Occipital lobe (tissue), 2 donors: Measurements from ENCODE around the gene SORCS2. TPM values are rescaled to one million over a fixed set of nuclear protein-coding genes. Genes with fewer than 3 reads are reported as not detected.

Experiments used
- DNase-seq: peaks from one replicate; lab custom pipeline; 2025; lab: John Stamatoyannopoulos, UW
- total RNA-seq: library from RNA; depleted of rRNA; stranded (reverse); fragments of >200 nt; gene quantifications from one replicate; pipeline ENCODE4 v1.2.3, GENCODE V29; 2014

SORCS2 gene
- total RNA-seq, 1 donor from 2014 or later: 4.1 TPM

DNA sequence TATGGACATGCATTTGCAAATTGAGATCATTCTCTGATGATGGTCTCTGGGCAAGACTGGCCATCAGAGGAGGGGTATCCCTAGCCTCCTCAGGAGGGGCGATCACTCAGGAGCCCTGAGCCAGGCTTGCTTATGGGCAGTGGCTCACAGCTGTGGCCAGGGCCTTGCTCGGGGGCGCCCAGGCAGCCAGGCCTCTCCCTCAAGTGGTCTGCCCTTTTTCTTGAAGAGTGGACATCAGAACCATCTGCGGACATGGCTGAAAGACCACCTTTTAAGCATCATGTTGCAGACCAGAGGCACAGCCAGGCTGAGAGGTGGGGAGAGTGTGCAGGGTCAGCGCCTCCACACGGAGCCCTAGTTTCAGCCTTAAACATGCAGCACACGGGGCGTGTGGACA is 349.1 kb downstream of the SORCS2 start:
- DNase-seq: no peak

DNA sequence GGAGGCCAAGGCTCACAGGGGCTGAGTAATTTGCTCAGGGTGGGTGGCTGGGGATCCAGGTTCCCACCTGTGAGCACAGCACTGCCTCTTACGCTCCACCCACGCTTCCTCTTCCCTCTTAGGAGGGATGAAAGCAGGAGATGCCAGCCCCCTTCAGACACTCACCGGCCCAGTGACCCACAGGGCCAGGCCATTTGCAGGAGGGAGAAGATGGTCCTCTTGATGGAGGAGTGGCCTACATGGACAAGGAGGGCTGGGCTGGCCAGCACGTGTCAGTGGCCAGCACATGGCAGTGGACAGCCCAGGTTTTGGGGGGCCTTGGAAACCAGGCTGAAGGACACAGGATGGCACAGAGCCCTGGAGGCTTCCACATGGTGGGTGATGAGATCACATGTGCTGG is 350.4 kb downstream of the SORCS2 start:
- DNase-seq: no peak

DNA sequence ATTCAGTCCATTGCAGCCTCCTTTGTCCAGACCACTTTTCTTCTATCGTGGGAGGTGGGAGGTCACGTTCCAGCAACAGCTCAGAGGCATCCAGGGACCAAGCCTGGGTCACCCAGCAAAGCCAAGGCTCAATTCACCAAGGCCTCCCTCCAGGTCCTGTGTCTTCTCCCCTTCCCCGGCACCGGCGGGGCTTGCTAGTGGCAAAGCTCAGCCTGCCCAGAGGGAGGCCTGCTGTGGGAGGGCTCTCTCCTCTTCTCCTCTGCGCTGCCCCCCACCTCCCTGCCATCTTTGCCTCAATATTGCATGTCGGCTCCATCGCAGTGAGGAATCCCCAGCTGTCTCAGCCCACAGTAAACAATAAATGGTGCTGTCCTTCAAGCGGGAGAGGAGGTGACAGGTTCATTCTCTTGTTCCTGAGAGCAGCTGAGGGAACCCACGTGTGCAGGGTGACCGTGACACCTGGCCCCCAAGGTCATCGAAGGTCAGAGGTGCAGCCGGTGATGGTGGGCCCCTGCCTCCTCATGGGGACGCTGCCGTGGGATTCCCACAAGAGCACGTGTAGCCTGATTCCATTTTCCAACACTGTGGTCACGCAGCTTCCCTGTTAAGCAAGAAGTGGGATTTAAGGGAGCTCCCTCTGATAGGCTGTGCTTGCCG is 353.9 kb downstream of the SORCS2 start:
- no peak for DNase-seq

DNA sequence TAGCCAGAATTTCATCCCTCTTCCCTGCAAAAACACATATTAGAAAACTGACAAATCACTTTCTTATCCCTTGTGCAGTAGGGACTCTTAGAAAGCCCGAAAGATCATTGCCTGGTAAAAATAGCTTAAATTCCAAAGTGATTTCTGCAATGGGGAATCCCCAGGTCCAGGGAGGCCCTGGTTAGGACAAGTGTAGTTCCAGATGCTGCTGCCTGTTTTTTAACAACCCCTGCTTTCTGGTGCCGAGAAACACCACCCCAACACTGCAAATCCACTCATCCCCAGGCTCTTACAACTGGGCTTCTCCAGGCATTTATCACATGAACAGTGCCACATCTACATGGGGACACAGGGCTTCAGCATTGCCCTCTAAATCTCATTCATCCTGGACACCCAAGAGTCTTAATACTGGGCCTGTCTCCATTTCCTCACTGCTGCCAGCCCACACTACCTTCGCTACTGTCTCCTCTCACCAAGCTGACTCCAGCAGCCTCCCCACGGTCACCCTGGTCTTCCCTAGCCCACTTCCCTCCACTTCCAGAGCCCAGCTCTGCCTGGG is 354.6 kb downstream of the SORCS2 start:
- no peak for DNase-seq

DNA sequence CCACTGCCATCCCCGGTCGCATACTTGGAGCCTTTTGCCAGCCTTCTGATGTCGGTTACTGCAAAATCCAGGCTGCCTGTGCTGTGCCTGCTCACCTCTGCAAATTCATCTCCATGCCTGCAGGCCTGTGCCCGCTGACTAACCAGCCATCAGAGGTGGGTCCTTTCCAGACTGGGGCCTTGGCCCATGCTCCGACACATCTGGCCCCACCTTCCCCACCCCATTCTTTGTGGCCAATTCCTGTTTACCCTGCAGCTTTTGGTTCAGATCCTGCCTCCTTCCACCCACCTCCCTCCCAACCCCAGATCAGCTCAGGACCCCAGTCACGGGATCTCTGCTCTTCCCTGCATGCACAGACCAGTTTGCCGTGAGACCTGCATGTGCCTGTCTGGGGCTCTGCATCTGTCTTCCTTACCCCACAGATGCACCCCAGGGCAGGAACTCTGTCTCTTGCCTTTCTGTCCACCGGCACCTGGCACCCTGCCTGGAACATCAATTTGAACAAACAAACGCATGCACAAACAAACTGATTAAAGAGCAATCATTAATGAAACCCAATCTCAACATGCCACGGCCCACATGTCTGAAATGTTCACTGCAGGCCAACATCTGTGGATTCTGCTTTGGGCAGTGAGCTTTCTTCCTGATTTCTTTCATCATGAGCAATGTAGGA is 355.2 kb downstream of the SORCS2 start:
- no peak for DNase-seq

DNA sequence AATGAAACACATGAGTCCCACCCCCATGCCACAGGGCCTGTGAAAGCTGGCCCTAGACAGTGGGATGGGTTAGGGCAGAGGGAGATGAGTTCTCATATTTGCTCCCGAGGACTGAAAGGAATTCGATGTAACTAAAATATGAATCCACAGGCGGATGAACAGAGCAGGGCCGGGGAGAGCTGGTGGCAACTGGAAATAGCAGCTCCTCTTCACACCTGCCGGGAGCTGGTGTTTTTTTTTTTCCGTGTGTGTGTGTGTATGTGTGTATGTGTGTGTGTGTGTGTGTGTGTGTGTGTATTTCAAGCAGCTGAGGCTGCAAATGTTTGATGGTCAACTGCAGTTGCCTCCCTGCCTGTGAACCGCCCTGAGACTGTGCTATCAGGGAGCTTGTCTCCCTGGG is 357.5 kb downstream of the SORCS2 start:
- no peak for DNase-seq

DNA sequence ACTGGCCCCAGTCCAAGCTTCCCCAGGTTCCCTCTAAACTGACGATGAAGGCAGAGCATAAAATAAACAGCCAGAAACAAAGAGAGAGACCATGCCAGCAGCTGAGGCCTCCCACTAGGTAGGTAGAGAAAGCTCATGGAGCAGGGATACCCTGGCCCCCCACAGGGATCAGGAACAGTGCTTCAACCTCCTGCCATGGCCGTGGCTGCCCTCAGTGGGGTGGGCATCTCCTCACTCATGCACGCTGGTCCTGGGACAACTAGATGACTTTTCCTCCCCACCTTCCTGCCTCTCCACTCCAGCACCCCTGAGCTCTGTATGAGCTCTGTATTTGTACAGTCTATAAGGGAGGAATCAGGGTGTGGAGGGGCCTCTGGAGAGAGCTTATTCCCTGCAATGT is 360.1 kb downstream of the SORCS2 start:
- no peak for DNase-seq

DNA sequence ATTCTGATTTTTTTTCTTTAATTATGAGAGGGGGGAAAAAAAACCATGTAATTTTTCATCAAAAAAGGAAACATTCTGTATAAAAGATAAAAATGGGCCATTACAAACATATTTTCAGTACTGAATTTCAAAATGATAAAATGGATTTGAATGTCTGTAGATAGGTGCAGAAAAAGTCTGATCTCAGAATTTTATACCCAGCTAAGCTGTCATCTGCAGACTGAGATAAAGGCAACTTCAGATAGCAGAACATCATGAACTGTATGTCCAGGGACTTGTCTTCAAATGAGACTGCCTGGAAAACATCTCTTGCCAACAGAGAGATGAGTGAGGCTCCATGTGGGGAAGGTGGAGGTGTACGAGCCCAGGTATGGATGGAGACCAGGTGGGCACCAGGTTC is 360.9 kb downstream of the SORCS2 start:
- DNase-seq: no peak

DNA sequence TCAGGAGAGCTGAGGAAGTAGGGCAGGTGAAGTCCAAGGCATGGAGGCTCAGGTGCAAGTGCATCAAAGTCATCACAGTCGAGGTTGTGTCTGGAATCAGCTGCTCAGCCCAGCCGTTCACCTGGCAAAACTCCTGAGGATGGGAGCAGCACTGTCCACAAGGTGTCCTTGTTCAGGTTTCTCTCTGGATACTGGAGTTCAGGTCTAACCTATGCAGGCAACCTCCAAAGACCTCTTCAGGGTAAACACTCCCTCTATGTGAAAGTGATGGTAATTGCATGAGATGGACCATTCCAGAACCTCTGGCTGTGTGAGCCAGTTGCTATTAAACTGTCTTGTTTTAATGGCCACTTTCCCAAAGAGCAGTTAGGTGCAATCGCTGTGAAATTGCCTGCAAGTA is 362.6 kb downstream of the SORCS2 start:
- DNase-seq: no peak

DNA sequence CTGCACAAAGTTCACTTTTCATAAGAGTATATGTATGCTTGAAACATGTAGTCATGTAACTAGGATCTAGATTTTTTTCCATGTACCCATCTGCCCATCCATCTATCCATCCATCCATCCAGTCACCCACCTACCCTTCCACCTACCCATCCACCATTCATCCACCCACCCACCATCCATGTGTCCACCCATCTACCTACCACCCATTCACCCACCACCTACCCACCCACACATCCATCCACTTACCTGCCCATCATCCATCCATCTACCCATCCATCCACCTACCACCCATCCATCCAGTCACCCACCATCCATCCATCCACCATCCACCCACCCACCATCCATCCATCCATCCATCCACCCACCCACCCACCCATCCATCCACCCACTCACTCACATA is 364.2 kb downstream of the SORCS2 start:
- no peak for DNase-seq

DNA sequence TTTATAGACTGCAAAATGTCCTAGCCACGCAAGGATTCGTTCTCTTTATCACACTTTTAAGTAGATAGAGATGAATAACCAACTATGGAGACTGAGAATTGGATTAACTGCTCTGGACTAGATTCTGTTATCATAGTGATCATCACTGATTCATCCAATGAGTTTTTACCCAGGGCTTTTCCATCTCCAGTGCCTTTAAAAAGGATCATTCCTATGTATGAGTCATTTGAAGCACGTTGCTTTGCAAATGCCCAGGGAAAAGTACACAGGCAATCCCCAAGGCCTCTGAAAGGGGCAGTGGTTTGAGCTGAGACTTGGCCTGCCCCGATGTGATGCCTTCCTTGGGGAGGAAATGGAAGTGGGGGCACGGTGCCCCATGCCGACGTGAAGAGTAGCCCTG is 365.1 kb downstream of the SORCS2 start:
- DNase-seq: no peak

DNA sequence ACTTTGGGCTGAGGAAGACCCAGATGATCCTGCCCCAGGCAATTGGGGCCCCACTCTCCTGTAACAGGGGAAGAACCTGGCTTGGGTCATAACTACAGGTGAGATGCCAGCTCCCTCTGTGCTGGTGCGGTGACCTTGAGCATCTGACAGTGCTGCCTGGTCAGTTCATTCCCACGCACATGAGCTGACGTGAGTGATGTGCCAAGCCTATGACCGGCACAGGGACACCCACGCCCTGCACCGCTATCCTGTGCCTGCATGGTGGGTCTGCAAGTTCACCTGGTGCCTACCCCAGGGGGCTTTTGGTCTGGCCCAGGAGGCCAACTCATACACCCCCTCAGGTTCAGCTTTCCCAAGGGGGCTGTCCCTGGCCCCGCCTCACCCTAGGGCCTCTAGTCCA is 366.1 kb downstream of the SORCS2 start:
- no peak for DNase-seq

DNA sequence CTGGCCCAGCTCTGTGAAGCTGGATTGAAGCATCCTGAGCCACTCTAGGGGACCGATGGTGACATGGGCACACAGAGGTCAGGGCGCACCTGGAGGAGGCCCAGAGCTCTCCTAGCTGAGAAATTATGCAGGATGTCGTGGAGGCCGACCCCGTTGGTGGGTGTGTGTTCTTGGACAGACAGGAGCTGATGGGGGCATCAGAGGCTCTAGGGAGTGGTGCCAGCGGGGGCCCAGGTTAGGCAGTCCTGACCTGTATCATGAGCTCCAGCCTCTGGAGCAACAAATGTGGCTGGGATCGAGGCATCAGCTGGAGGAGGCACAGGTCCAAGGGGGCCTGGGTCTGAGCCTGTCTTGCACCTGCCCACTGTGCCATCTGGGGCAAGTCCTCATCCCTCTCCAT is 367.0 kb downstream of the SORCS2 start:
- no peak for DNase-seq

DNA sequence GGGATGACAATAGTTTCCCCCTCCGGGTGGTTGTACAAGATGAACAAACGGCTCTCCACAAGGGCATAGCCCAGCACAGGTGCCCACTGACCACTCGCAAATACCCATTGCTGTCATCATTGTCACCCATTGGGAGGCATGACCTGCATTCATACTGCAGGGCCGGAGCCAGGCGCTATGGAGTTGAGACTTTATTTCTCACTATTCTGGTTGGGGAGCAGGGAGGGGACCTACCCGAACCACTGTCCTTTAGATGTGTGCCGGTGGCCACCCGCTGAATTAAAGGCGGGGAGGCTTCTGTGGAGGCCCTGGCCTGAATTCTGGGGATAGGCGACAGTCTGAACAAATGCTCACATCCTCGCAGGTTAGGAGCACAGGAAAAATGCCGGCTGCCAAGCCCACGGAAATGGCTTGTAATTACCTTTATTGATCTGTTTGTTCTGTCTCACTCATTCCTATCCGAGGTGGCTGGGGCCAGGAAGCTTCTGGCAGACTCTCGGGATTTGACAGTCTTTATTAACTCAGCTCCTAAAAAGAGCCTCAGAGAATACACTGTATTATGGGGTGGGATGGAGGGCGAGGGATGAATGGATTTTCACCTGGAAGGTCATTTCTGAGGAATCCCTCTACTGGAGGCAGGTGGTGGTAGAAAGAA is 367.5 kb downstream of the SORCS2 start:
- no peak for DNase-seq

DNA sequence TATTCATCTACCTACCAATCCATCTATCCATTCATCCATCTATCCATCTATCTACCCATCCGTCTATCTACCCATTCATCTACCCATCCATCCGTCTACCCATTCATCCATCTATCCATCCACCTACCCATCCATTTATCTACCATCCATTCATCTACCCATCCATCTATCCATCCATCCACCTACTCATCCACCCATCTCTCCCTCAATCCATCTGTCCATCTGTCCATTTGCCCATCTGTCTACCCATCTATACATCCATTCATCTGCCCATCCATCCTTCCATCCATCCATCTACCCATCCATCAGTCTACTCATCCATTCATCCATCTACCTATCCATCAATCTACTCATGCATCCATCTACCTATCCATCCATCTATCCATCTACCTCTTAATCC is 369.2 kb downstream of the SORCS2 start:
- no peak for DNase-seq

DNA sequence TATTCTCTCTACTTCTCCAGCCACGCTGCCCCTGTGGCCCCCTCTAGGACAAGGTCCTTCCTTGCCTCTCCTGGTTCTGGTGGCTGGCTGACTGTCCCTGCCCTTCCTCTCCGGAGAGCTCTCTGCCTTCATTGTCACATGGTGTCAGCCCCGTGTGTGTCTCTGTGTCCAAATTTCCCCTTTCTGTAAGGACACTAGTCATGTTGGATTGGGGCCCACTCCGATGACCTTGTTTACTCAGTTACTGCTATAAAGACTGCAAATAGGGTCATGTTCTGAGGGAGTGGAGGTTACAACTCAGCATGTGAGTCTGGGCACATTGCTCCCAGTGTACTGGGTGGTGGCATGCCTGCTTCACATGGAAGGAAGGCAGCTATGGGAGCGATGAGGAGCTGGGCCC is 371.9 kb downstream of the SORCS2 start:
- no peak for DNase-seq

DNA sequence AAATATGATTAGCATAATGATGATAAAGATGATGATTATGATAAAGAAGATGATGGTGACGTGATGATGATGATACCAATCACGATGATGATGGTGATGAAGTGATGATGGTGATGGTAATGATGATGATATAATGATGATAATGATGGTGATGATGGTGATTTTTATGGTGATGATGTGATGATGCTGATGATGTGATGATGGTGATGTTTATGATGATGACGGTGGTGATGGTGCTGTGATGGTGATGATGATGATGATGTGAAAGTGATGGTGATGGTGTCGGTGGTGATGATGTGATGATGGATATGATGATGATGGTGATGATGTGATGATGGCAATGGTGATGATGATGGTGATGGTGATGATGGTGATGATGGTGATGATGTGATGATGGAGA is 373.1 kb downstream of the SORCS2 start:
- no peak for DNase-seq

DNA sequence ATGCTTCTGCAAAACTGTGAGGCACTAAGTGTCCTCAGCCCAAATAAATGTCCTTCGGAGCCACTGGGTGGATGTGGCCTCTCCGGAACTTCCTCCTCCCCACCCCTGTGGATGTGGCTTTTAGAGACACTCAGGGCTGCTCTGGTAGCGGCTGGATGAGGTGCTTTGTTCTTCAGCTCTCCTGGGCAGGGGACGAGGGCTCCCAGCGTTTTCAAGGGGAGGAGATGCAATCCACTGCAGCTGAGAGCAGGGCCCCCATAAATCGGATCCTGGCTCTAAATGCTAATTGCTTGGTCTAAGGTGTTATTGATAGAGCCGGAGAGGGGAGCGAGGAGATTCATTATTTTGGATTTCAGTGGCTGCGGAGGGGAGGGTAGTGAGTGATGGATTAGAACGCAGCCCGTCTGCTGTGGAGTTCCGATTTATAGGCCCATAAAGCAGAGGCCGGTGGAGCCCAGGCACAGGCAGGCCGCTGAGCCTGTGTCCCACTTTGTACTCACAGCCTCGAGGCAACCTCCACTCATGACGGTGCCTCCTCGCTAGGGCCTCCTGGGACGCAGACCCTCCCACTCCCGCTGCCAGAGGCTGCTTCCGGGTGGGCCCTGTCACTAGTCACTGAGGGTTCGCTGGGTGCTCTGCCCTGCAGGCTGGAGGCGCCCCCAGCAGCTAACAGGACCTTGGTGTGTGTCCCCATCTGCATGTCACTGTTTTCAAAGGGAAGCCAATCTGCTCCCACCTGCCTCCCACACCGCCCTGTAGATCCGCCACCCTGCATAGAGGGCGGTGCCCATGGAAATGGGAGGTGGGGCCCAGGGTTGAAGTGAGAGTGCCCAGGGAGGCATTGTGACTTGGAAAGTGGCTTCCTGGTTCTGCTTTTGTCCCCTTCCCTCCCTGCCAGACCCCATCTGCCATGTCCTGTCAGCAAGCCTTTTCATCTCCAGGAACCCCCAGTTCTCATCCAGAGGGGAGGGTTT is 377.8 kb downstream of the SORCS2 start:
- no peak for DNase-seq

DNA sequence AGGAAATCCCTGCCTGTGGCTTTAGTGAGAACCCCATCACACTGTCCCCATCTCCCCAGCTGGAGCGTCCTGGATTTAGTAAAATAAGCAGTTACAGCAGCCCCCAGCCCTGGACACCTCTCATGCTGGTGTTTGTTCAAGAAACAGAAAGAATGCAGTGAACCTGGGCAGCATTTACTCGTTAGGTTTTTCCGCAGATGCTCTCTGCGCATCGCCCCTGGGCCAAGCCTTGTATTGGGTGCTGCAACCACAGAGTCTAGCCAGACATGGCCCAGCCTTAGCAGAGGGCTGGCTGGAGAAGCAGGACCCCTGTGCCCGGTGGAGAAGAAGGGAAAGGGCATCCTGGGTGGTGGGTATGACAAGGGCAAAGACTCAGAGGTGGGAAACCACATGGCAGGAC is 378.7 kb downstream of the SORCS2 start:
- no peak for DNase-seq

DNA sequence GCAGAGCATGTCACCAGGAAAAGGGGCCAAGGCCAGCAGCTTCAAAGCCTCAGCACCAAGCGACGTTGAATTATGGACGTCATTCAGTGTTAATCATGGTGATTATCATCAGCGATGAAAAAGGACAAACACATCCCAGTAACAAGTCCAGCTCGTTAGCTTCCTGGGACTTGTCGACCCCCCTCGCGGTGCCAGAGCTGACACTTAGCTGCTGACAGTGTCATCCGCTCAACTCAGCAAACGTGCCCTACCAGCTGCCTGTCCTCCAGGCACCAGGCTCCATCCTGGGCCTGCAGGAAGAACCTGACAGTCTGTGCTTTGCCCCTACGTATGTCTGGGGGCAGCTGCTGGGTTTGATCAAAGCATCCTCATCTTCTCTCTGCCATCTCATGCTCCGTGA is 379.4 kb downstream of the SORCS2 start:
- no peak for DNase-seq

DNA sequence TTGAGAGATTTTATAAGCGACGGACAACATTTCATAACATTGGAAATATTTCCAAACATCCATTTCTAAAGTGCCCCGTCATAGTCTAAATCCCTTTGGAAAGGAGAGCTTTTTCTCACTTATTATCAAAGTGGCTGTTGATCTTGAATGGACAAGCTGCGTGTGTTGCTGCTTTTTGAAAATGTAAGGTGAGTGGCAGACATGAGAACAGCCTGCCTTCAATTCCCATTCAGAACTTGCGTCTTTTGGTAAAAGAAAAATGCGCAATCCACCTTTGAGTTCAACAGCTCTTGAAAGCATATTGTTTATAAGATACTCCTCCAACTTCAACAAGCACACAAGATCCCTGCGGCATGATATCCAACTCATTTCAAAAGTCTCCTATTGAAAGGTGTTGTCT is 380.6 kb downstream of the SORCS2 start:
- no peak for DNase-seq
